Spinal cord (tissue), 10 donors: ENCODE data around the gene SNAP91. TPM values are rescaled to one million over a fixed set of nuclear protein-coding genes. Genes with fewer than 3 reads are reported as not detected.

Source experiments
- DNase-seq, 6 donors: peaks; one replicate each; pipeline versions ENCODE4 v3.0.0 to v3.0.0-alpha.2; 2013 to 2015; ENCODE audit warnings: low spot score in 6 of 6, low read depth in 4 of 6
- H3K27ac ChIP-seq: one replicate; pipeline ENCODE4 v1.5.1; 2013; ENCODE audit warnings: low read depth, low read length, control low read depth
- H3K27me3 ChIP-seq: one replicate; pipeline ENCODE4 v1.6.1; 2013; ENCODE audit warnings: low read length; ENCODE audit not compliant: control insufficient read depth, insufficient read depth
- H3K36me3 ChIP-seq: one replicate; pipeline ENCODE4 v1.6.1; 2013; ENCODE audit warnings: low read length; ENCODE audit not compliant: control insufficient read depth, insufficient read depth
- H3K4me1 ChIP-seq: one replicate; pipeline ENCODE4 v1.6.1; 2013; ENCODE audit warnings: low read length; ENCODE audit not compliant: control insufficient read depth, insufficient read depth
- H3K4me3 ChIP-seq: one replicate; pipeline ENCODE4 v1.5.1; 2013; ENCODE audit warnings: low read depth, low read length, control low read depth
- H3K9me3 ChIP-seq: one replicate; pipeline ENCODE4 v1.6.1; 2013; ENCODE audit warnings: low read length; ENCODE audit not compliant: control insufficient read depth, insufficient read depth
- WGBS: methylation state at CpG from one replicate; pipeline ENCODE4 v1.1.5; 2013; ENCODE audit warnings: missing lambda C conversion rate; ENCODE audit not compliant: insufficient coverage; 5-methylcytosine and 5-hydroxymethylcytosine counted together
- polyA plus RNA-seq, 2 donors: library from polyadenylated mRNA; unstranded; fragments of 120-200 nt; gene quantifications; one replicate each; pipeline ENCODE4 v1.2.1, GENCODE V29; 2013; ENCODE audit not compliant: insufficient read length in 2 of 2
- total RNA-seq, 2 donors: library from RNA; depleted of rRNA in 1 of 2; stranded (reverse); fragments of 120-200 nt in 1 of 2; fragments of >200 nt in 1 of 2; gene quantifications; one replicate each; pipeline versions ENCODE4 v1.2.3 to v1.2.4, GENCODE V29; 2013 to 2014
- donor health status: healthy.

Gene SNAP91
- total and polyA plus RNA-seq, 4 donors = 33.8 to 175 (median 140) TPM

DNA sequence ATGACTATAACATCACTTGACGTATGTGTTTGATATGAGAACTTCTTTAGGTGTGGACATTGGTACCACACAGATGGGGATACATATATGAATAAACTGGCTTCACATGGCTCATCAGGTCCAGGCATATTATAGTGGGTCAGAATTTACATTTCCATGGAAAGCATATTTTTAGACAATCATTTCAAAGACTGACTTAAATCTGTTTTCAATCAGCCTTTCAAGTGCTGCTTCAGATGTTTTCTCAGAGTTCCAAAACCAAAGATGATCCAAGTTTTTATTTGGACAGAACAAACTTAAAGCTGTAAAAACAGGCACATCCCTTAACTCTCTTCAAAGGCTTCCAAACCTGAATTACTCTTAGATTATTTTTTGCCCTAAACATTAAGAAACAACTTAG lies 108.4 kb downstream of the SNAP91 start:
- Histone ChIP-seq H3K36me3 (peaks cover under 1% of the 10 kb centered on the region), H3K9me3 (no peaks in the 10 kb centered on the region), H3K4me1 (no peaks in the 10 kb centered on the region), H3K4me3 (no peak overlapping the region), H3K27me3 (no peaks in the 10 kb centered on the region), H3K27ac (no peak overlapping the region)
- DNase-seq = peak in 1 of 6 donors; percentile 30
- WGBS = no CpG with 5 or more reads among the region's 1 CpG

DNA sequence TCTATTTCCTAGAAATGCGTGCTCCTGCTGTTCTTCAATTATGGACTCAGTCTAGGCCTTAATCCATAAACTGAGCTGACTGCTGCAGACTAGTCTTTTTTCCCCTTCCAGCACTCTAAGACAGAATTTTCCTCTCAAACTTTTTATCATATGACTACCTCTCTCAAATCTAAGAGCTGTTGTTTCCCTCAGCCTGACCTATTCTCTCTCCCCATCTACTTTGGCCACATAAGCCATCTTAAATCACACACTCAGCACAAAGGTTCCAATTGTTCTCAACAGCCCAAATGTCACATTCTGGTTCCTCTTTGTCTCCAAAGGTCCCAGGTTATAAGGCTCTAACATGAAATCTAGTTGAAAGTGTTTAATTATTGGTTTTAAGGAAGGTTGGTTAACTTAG lies 111.4 kb downstream of the SNAP91 start:
- peak in 2 of 6 donors; percentile 2 to 21 for DNase-seq
- Histone ChIP-seq H3K27ac (no peak overlapping the region), H3K9me3 (no peaks in the 10 kb centered on the region), H3K4me1 (no peaks in the 10 kb centered on the region), H3K27me3 (no peaks in the 10 kb centered on the region), H3K4me3 (no peak overlapping the region), H3K36me3 (peaks cover 8% of the 10 kb centered on the region)
- WGBS = 58% methylated on average over 1 of the region's 1 CpG

DNA sequence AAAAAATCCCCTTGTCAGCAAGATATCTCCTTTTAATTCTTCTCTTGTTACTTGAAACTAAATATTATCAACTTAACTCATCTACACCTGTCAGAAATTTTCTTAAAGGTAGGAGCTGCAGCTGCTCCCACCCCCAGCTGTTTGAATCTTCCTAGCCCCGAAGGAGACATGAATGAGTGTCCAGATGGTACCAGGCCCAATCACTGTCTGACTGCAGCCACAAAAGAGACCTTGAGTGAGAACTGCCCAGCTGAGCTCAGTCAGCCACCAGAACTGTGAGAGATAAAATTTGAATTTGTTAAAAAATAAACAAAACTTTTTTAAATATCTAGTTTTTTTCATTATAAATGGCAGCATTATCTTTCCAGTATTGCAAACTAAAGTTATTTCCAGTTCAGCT lies 111.8 kb downstream of the SNAP91 start:
- Histone ChIP-seq H3K4me1 (no peaks in the 10 kb centered on the region), H3K27me3 (no peaks in the 10 kb centered on the region), H3K27ac (no peak overlapping the region), H3K4me3 (no peak overlapping the region), H3K36me3 (peaks cover 8% of the 10 kb centered on the region), H3K9me3 (no peaks in the 10 kb centered on the region)
- DNase-seq = peak in 1 of 6 donors; percentile 17
- WGBS = 0% methylated on average over 1 of the region's 1 CpG

DNA sequence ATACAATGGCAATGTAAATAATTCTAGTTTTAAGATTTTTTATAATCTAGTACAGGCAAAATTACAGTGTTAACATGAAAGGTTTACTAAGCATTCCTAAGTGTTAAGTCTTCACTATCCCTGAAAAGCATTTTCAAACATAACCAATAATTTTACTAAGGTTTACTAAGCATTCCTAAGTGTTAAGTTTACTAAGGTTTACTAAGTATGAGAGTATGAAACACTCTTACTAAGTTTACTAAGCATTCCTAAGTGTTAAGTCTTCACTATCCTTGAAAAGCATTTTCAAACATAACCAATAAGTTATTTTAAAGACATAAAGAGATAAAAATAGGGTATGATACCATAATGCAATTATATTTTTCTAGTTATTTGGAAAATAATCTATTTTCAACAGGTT lies 114.0 kb downstream of the SNAP91 start:
- no peaks in the 10 kb centered on the region for H3K4me1 ChIP-seq

DNA sequence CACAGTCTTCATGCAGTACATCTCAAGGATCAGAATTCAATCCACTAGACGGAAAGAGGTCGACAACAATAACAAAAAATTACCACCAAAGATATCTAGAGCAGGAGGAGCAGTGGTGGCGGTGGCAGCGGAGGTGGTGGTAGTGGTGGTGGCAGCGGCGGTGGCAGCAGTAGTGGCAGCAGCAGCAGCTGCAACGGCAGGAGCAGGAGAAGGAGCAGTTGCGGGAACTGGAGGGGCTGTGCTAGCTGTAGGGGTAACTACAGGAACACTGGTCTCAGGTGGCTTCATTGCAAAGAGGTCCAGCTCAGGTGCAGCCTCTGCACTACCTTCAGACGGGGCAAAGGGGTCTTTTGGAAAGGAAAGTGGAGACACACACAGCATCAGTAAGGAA lies 115.5 kb downstream of the SNAP91 start:
- DNase-seq = no peak
- peaks cover 11% of the 10 kb centered on the region for H3K36me3 ChIP-seq
- H3K27ac ChIP-seq = no peak overlapping the region
- H3K27me3 ChIP-seq = no peaks in the 10 kb centered on the region
- no peaks in the 10 kb centered on the region for H3K4me1 ChIP-seq
- WGBS = 96% methylated on average over 6 of the region's 9 CpGs
- H3K9me3 ChIP-seq = no peaks in the 10 kb centered on the region
- no peak overlapping the region for H3K4me3 ChIP-seq

More for the DNA sequence above, 114.0 kb downstream of the SNAP91 start:
- no peak overlapping the region for H3K27ac ChIP-seq
- peaks cover 9% of the 10 kb centered on the region for H3K36me3 ChIP-seq
- H3K4me3 ChIP-seq = no peak overlapping the region
- H3K9me3 ChIP-seq = no peaks in the 10 kb centered on the region
- no peak for DNase-seq
- H3K27me3 ChIP-seq = no peaks in the 10 kb centered on the region

DNA sequence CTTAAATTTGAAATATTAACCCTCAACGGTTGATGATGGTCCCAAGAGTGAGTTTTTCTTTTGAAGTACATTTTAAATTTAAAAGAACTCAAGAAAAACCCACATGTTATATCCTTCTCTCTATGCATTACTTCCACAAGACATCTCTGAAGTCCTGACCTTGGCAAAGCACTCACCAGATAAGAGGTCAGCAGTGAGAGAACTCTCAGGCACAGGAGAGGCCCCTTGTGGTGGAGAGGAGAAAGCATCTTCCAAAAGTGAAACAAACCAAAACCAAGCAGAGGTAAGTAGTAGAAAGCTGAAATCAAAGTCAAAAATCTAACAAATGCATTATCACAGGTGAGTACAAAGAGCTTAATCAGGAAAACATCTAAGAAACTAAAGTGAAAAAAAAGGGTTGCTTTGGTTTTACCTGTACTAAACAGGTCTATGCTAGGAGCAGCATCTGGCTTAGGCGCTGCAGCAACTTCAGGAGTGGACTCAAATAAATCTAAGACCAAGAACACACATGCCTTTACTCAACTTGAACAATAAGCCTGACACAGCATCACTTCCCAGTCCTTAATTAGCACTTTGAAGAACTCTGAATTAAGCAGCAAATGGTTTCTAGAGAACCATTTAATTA lies 116.0 kb downstream of the SNAP91 start:
- DNase-seq = no peak
- Histone ChIP-seq H3K27ac (no peak overlapping the region), H3K9me3 (no peaks in the 10 kb centered on the region), H3K4me1 (no peaks in the 10 kb centered on the region), H3K36me3 (peaks cover 11% of the 10 kb centered on the region), H3K27me3 (no peaks in the 10 kb centered on the region), H3K4me3 (no peak overlapping the region)
- WGBS = 100% methylated on average over 1 of the region's 2 CpGs

- no peak overlapping the region for H3K27ac ChIP-seq
- H3K4me1 ChIP-seq = no peaks in the 10 kb centered on the region
- DNase-seq = no peak
- H3K36me3 ChIP-seq = peaks cover 11% of the 10 kb centered on the region
- H3K27me3 ChIP-seq = no peaks in the 10 kb centered on the region
- no peaks in the 10 kb centered on the region for H3K9me3 ChIP-seq
- no peak overlapping the region for H3K4me3 ChIP-seq
- WGBS = no CpG with 5 or more reads among the region's 1 CpG
Measured at GRCh38 chr6:83590416-83590815, 118.5 kb downstream of the SNAP91 start.

- Histone ChIP-seq H3K4me1 (no peaks in the 10 kb centered on the region), H3K27ac (no peak overlapping the region), H3K27me3 (no peaks in the 10 kb centered on the region), H3K9me3 (no peaks in the 10 kb centered on the region), H3K4me3 (no peak overlapping the region), H3K36me3 (peaks cover 8% of the 10 kb centered on the region)
- DNase-seq = no peak
Measured at GRCh38 chr6:83589076-83589475, 119.8 kb downstream of the SNAP91 start.

DNA sequence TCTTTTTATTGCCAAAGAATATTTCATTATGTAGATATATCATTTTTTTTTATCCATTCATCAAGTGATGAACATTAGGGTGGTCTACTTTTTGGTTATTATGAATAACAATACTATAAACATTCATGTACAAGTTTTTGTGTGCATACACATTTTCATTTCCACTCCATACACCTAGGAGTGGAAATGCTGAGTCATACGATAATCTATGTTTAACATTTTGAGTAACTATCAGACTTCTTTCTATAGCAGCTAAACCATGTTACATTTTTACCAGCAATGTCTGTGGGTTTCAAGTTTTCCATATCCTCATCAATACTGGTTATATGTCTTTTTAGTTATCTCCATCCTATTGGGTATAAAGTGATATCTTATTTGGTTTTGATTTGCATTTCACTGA lies 130.8 kb downstream of the SNAP91 start:
- WGBS = no CpG with 5 or more reads among the region's 1 CpG
- no peak overlapping the region for H3K27ac ChIP-seq
- H3K36me3 ChIP-seq = peaks cover 9% of the 10 kb centered on the region
- no peaks in the 10 kb centered on the region for H3K9me3 ChIP-seq
- no peak overlapping the region for H3K4me3 ChIP-seq
- DNase-seq = no peak
- H3K27me3 ChIP-seq = no peaks in the 10 kb centered on the region
- H3K4me1 ChIP-seq = no peaks in the 10 kb centered on the region

GRCh38 chr6:83574783-83575182 lies 134.1 kb downstream of the SNAP91 start:
- no peak for DNase-seq
- no peaks in the 10 kb centered on the region for H3K9me3 ChIP-seq
- H3K4me1 ChIP-seq = no peaks in the 10 kb centered on the region
- WGBS = 91% methylated on average over 5 of the region's 6 CpGs
- H3K4me3 ChIP-seq = no peak overlapping the region
- H3K27me3 ChIP-seq = no peaks in the 10 kb centered on the region
- H3K27ac ChIP-seq = no peak overlapping the region
- H3K36me3 ChIP-seq = peaks cover 16% of the 10 kb centered on the region
